ENCODE results near the gene ATP1A4. TPM values are rescaled to one million over a fixed set of nuclear protein-coding genes. Genes with fewer than 3 reads are reported as not detected.

Gene ATP1A4
- total and polyA plus RNA-seq, 7 experiments from 2014 or later, result 0.71 TPM; not detected in 6

DNA sequence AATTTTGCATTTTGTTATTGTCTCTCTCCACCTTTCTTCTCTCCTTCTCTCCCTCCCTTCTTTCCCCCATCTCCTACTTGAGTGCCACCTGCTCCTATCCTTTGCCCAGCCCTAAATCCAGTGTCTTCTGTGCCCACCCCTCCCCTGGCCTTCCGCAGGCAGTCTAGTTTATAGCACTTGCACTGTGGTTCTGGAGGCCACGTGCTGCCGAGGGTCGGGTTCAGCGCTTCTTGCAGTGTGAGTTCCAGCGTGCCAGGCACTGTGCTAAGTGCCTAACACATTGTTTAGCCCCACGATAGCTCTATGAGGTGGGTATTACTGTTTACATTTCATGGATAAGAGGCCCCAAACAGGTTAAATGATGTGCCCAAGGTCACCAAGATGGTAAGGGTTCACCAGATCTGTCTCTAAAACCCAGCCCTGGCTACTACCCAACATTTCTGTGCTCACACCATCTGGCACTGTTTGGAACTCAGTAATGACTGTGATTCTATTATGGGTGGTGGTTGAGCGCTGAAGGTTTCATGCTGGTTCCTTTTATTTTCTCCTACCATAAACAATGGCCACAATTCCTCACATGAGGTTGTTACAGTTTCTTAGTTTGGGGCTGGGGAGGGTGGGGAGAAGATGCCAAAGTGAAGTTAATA lies 14.1 kb upstream of the ATP1A4 start:
- H3K36me3 Mint-ChIP-seq, result no peaks in the 10 kb centered on the region
- no peak for DNase-seq
- no peaks in the 10 kb centered on the region for H3K9me3 ChIP-seq (ENCODE audit: control insufficient read depth in 2 of 3, low read length in 3 of 3)
- no peak for ATAC-seq
- CTCF ChIA-PET, result no interaction called here
- no peak overlapping the region for H3K27ac ChIP-seq (ENCODE audit: low read depth, low read length)
- H3K4me3 ChIP-seq (ENCODE audit: low read length), result no peak overlapping the region
- no peak overlapping the region for H3K4me3 Mint-ChIP-seq
- H3K36me3 ChIP-seq (ENCODE audit: control insufficient read depth in 2 of 3, insufficient read depth in 3 of 3, low read length in 3 of 3), result no peaks in the 10 kb centered on the region
- intact Hi-C loops (cut with micrococcal nuclease), result no loop called here
- H3K4me1 Mint-ChIP-seq, result peaks cover 0 to 2% (median 0%) of the 10 kb centered on the region in 7 donors
- POLR2A ChIA-PET, result no interaction called here
- H3K27me3 ChIP-seq (ENCODE audit: control insufficient read depth in 2 of 2, insufficient read depth in 2 of 2, low read length in 2 of 2), result no peaks in the 10 kb centered on the region
- no peaks in the 10 kb centered on the region for H3K4me1 ChIP-seq (ENCODE audit: control insufficient read depth in 2 of 2, insufficient read depth in 2 of 2, low read length in 2 of 2)
- peaks cover 0 to 32% (median 16%) of the 10 kb centered on the region in 5 donors for H3K27me3 Mint-ChIP-seq
- no peak overlapping the region for H3K27ac Mint-ChIP-seq
- H3K9me3 Mint-ChIP-seq, result no peaks in the 10 kb centered on the region

DNA sequence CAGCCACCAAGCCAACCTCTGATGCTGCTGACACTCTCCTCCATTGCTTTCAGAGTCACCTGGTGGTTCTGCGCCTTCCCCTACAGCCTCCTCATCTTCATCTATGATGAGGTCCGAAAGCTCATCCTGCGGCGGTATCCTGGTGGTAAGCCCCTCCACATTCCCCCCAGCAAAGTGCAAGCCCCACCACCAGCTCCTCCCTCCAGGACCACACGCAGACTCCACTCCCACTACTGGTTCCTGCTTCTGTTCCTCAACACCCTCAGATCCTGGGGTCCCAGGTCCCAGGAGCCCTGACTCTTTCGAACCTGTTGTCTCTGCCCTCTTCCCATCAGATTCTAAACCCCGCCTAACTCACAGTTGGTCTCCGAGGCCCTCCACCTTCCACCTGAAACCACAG lies 11.6 kb upstream of the ATP1A4 start:
- H3K9me3 Mint-ChIP-seq, result no peaks in the 10 kb centered on the region
- CTCF ChIA-PET, result no interaction called here
- H3K27ac ChIP-seq (ENCODE audit: low read depth, low read length), result no peak overlapping the region
- H3K27ac Mint-ChIP-seq, result peak overlapping the region in 1 of 9 donors; percentile 38
- POLR2A ChIA-PET, result no interaction called here
- no peak overlapping the region for H3K4me3 ChIP-seq (ENCODE audit: low read length)
- H3K9me3 ChIP-seq (ENCODE audit: control insufficient read depth in 2 of 3, low read length in 3 of 3), result no peaks in the 10 kb centered on the region
- no peaks in the 10 kb centered on the region for H3K36me3 Mint-ChIP-seq
- DNase-seq, result no peak
- H3K4me1 Mint-ChIP-seq, result peaks cover 0 to 4% (median 0%) of the 10 kb centered on the region in 7 donors
- H3K27me3 ChIP-seq (ENCODE audit: control insufficient read depth in 2 of 2, insufficient read depth in 2 of 2, low read length in 2 of 2), result no peaks in the 10 kb centered on the region
- no peak for ATAC-seq
- no peaks in the 10 kb centered on the region for H3K4me1 ChIP-seq (ENCODE audit: control insufficient read depth in 2 of 2, insufficient read depth in 2 of 2, low read length in 2 of 2)
- no peaks in the 10 kb centered on the region for H3K36me3 ChIP-seq (ENCODE audit: control insufficient read depth in 2 of 3, insufficient read depth in 3 of 3, low read length in 3 of 3)
- no peak overlapping the region for H3K4me3 Mint-ChIP-seq
- H3K27me3 Mint-ChIP-seq, result peaks cover 0 to 26% (median 16%) of the 10 kb centered on the region in 5 donors
- intact Hi-C loops (cut with micrococcal nuclease), result no loop called here

DNA sequence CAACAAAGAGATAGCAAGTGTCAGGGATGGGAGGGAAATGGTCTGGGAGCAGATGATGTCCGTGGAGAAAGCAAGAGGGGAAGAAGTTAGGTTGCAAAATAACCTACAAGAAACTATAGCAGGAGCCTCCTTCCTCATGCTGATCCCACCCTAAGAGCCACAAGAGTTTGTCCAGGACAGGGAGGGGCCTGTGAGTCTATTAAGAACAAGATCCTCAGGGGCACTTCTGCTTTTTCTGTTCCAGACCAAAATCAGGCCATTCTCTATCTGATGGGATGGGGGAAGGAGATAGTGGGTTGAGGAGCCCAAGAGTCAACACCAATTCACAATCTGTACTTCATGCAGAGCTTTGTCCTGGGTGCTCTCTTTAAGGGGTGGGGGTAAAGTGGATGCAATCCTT lies 7.7 kb upstream of the ATP1A4 start:
- ChIA-PET CTCF (no interaction called here), POLR2A (no interaction called here)
- H3K9me3 ChIP-seq (ENCODE audit: control insufficient read depth in 2 of 3, low read length in 3 of 3), result no peaks in the 10 kb centered on the region
- intact Hi-C loops (cut with micrococcal nuclease), result no loop called here
- Mint-ChIP-seq H3K27me3 (peaks cover 0 to 33% (median 16%) of the 10 kb centered on the region in 5 donors), H3K4me1 (peaks cover 0 to 3% (median 0%) of the 10 kb centered on the region in 7 donors), H3K27ac (no peak overlapping the region), H3K4me3 (no peak overlapping the region), H3K36me3 (no peaks in the 10 kb centered on the region), H3K9me3 (no peaks in the 10 kb centered on the region)
- H3K4me3 ChIP-seq (ENCODE audit: low read length), result no peak overlapping the region
- H3K4me1 ChIP-seq (ENCODE audit: control insufficient read depth in 2 of 2, insufficient read depth in 2 of 2, low read length in 2 of 2), result no peaks in the 10 kb centered on the region
- ATAC-seq (peak; percentile 38), DNase-seq (no peak)
- no peaks in the 10 kb centered on the region for H3K36me3 ChIP-seq (ENCODE audit: control insufficient read depth in 2 of 3, insufficient read depth in 3 of 3, low read length in 3 of 3)
- H3K27ac ChIP-seq (ENCODE audit: low read depth, low read length), result no peak overlapping the region
- no peaks in the 10 kb centered on the region for H3K27me3 ChIP-seq (ENCODE audit: control insufficient read depth in 2 of 2, insufficient read depth in 2 of 2, low read length in 2 of 2)

DNA sequence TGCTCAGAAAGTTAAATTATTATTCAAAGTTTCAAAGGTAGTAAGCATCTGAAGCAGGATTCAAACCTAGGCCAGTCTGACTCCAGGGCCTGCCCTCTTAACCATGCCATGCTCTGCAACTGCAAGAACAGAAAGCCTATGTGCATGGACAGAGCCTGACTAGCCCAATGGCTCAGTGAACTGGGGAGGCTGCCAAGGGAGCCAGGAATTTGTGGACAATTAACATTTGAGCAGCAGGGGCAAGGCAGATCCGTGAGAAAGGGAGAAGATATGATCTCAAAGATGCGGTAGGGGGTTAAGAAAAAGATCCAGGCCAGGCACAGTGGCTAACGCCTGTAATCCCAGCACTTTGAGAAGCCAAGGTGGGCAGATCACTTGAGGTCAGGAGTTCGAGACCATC lies 6.5 kb upstream of the ATP1A4 start:
- Histone ChIP-seq H3K36me3 (ENCODE audit: control insufficient read depth in 2 of 3, insufficient read depth in 3 of 3, low read length in 3 of 3) (no peaks in the 10 kb centered on the region), H3K4me3 (ENCODE audit: low read length) (no peak overlapping the region), H3K9me3 (ENCODE audit: control insufficient read depth in 2 of 3, low read length in 3 of 3) (no peaks in the 10 kb centered on the region), H3K27me3 (ENCODE audit: control insufficient read depth in 2 of 2, insufficient read depth in 2 of 2, low read length in 2 of 2) (no peaks in the 10 kb centered on the region), H3K27ac (ENCODE audit: low read depth, low read length) (no peak overlapping the region), H3K4me1 (ENCODE audit: control insufficient read depth in 2 of 2, insufficient read depth in 2 of 2, low read length in 2 of 2) (no peaks in the 10 kb centered on the region)
- intact Hi-C loops (cut with micrococcal nuclease), result no loop called here
- no peak for DNase-seq
- H3K27ac Mint-ChIP-seq, result no peak overlapping the region
- H3K4me3 Mint-ChIP-seq, result no peak overlapping the region
- no peaks in the 10 kb centered on the region for H3K9me3 Mint-ChIP-seq
- ChIA-PET POLR2A (no interaction called here), CTCF (no interaction called here)
- no peak for ATAC-seq
- H3K4me1 Mint-ChIP-seq, result peaks cover 0 to 3% (median 0%) of the 10 kb centered on the region in 7 donors
- peaks cover 0 to 32% (median 14%) of the 10 kb centered on the region in 5 donors for H3K27me3 Mint-ChIP-seq
- H3K36me3 Mint-ChIP-seq, result no peaks in the 10 kb centered on the region

DNA sequence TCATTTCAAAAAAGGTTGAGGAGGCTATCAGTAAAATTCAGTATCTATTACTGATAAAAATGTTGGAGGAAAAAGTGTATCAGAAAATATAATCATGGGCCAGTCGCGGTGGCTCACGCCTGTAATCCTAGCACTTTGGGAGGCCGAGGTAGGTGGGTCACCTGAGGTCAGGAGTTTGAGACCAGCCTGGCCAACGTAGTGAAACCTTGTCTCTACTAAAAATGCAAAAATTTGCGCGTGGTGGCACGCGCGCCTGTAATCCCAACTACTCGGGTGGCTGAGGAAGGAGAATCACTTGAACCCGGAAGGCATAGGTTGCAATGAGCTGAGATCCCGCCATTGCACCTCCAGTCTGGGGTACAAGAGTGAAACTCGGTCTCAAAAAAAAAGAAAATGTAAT lies 5.3 kb upstream of the ATP1A4 start:
- CTCF ChIA-PET, result no interaction called here

DNA sequence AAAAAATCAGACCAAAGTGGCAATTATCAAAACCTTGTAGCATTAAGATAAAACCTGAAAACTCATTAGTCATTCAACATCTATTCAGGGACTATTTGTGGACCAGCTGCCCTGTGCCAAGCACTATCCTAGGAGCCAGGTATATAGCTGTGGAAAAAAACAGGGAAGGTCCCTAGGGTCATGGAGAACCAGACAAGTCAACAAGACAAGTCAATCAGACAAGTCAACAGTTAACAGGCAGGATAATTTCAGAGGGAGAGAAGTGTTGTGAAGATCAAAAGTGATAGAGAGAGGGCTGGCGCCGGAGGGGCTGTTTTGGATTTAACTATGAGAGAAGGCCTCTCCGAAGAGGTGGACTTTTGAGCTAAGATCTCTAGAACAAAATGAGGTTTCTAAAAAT lies 3.3 kb upstream of the ATP1A4 start:
- Mint-ChIP-seq H3K4me1 (peaks cover 0 to 3% (median 0%) of the 10 kb centered on the region in 7 donors), H3K36me3 (no peaks in the 10 kb centered on the region), H3K4me3 (no peak overlapping the region), H3K9me3 (no peaks in the 10 kb centered on the region), H3K27ac (no peak overlapping the region), H3K27me3 (peaks cover 0 to 27% (median 0%) of the 10 kb centered on the region in 5 donors)
- ATAC-seq, result no peak
- H3K36me3 ChIP-seq (ENCODE audit: control insufficient read depth in 2 of 3, insufficient read depth in 3 of 3, low read length in 3 of 3), result no peaks in the 10 kb centered on the region
- intact Hi-C loops (cut with micrococcal nuclease), result no loop called here
- DNase-seq, result no peak
- H3K9me3 ChIP-seq (ENCODE audit: control insufficient read depth in 2 of 3, low read length in 3 of 3), result no peaks in the 10 kb centered on the region
- no peaks in the 10 kb centered on the region for H3K27me3 ChIP-seq (ENCODE audit: control insufficient read depth in 2 of 2, insufficient read depth in 2 of 2, low read length in 2 of 2)
- no peak overlapping the region for H3K4me3 ChIP-seq (ENCODE audit: low read length)
- H3K4me1 ChIP-seq (ENCODE audit: control insufficient read depth in 2 of 2, insufficient read depth in 2 of 2, low read length in 2 of 2), result no peaks in the 10 kb centered on the region
- H3K27ac ChIP-seq (ENCODE audit: low read depth, low read length), result no peak overlapping the region
- CTCF ChIA-PET, result no interaction called here
- POLR2A ChIA-PET, result no interaction called here

More for the DNA sequence above, 5.3 kb upstream of the ATP1A4 start:
- Mint-ChIP-seq H3K9me3 (no peaks in the 10 kb centered on the region), H3K4me3 (no peak overlapping the region), H3K27ac (no peak overlapping the region), H3K4me1 (peaks cover 0 to 3% (median 0%) of the 10 kb centered on the region in 7 donors), H3K36me3 (no peaks in the 10 kb centered on the region), H3K27me3 (peaks cover 0 to 30% (median 9%) of the 10 kb centered on the region in 5 donors)
- H3K36me3 ChIP-seq (ENCODE audit: control insufficient read depth in 2 of 3, insufficient read depth in 3 of 3, low read length in 3 of 3), result no peaks in the 10 kb centered on the region
- POLR2A ChIA-PET, result no interaction called here
- H3K4me3 ChIP-seq (ENCODE audit: low read length), result no peak overlapping the region
- DNase-seq (no peak), ATAC-seq (no peak)
- no peaks in the 10 kb centered on the region for H3K4me1 ChIP-seq (ENCODE audit: control insufficient read depth in 2 of 2, insufficient read depth in 2 of 2, low read length in 2 of 2)
- intact Hi-C loops (cut with micrococcal nuclease), result no loop called here
- no peaks in the 10 kb centered on the region for H3K9me3 ChIP-seq (ENCODE audit: control insufficient read depth in 2 of 3, low read length in 3 of 3)
- no peaks in the 10 kb centered on the region for H3K27me3 ChIP-seq (ENCODE audit: control insufficient read depth in 2 of 2, insufficient read depth in 2 of 2, low read length in 2 of 2)
- no peak overlapping the region for H3K27ac ChIP-seq (ENCODE audit: low read depth, low read length)

DNA sequence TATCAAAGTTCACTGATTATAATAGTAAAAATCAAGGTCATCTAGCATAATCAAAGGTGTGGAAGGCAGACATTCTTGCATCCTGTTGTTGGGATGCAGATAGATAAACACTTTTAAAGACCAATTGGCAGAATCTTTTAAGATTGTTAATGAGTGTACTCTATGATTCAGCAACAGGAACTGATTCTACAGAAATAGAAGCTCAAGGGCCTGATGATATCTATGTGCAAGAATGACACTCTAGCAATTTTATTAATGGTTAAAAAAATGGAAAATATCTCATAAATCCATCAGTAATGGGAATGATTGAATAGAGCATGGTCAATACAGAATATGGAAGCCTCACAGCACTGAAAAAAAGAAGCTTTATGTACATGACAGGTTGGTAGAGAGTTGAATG lies 2.2 kb upstream of the ATP1A4 start:
- H3K9me3 Mint-ChIP-seq, result no peaks in the 10 kb centered on the region
- intact Hi-C loops (cut with micrococcal nuclease), result no loop called here
- H3K27ac ChIP-seq (ENCODE audit: low read depth, low read length), result no peak overlapping the region
- peaks cover 0 to 1% (median 0%) of the 10 kb centered on the region in 7 donors for H3K4me1 Mint-ChIP-seq
- ChIA-PET POLR2A (interaction anchor here (0.6 kb wide), 1 partner anchor 9 kb away, joined by 3 read pairs; no protein-coding TSS in a partner anchor), CTCF (no interaction called here)
- H3K4me3 ChIP-seq (ENCODE audit: low read length), result no peak overlapping the region
- H3K36me3 Mint-ChIP-seq, result no peaks in the 10 kb centered on the region
- H3K9me3 ChIP-seq (ENCODE audit: control insufficient read depth in 2 of 3, low read length in 3 of 3), result no peaks in the 10 kb centered on the region
- no peaks in the 10 kb centered on the region for H3K36me3 ChIP-seq (ENCODE audit: control insufficient read depth in 2 of 3, insufficient read depth in 3 of 3, low read length in 3 of 3)
- no peak for ATAC-seq
- no peak for DNase-seq
- peaks cover 0 to 21% (median 0%) of the 10 kb centered on the region in 5 donors for H3K27me3 Mint-ChIP-seq
- no peak overlapping the region for H3K27ac Mint-ChIP-seq
- H3K4me1 ChIP-seq (ENCODE audit: control insufficient read depth in 2 of 2, insufficient read depth in 2 of 2, low read length in 2 of 2), result no peaks in the 10 kb centered on the region
- no peak overlapping the region for H3K4me3 Mint-ChIP-seq
- H3K27me3 ChIP-seq (ENCODE audit: control insufficient read depth in 2 of 2, insufficient read depth in 2 of 2, low read length in 2 of 2), result no peaks in the 10 kb centered on the region

All from naive thymus-derived CD4-positive, alpha-beta T cell (primary cell).